Upper lobe of left lung (tissue), 6 donors: Measurements from ENCODE around the gene MRPS33. TPM values are rescaled to one million over a fixed set of nuclear protein-coding genes. Genes with fewer than 3 reads are reported as not detected.

ENCODE experiments used
- ATAC-seq, 2 donors: fragments of 200-7000 bp; cut with Tn5 transposase; one replicate each; pipeline ENCODE4 v1.9.1; 2022; ENCODE audit warnings: mild to moderate bottlenecking in 2 of 2, moderate library complexity in 2 of 2; ENCODE audit not compliant: low FRiP score in 2 of 2
- DNase-seq, 2 donors: peaks; one replicate each; pipeline ENCODE4 v3.0.0-alpha.2; 2019 to 2020
- H3K27ac ChIP-seq, 4 donors: fragments of 200-600 bp; sonication (generic); one replicate each; pipeline ENCODE4 v1.5.1; 2016 to 2019
- H3K27me3 ChIP-seq, 4 donors: fragments of 200-600 bp; sonication (generic); one replicate each; pipeline ENCODE4 v1.5.1; 2017 to 2019
- H3K36me3 ChIP-seq, 4 donors: fragments of 200-600 bp; sonication (generic); one replicate each; pipeline ENCODE4 v1.5.1; 2016 to 2019
- H3K4me1 ChIP-seq, 4 donors: fragments of 200-600 bp; sonication (generic); one replicate each; pipeline ENCODE4 v1.5.1; 2018 to 2019
- H3K4me3 ChIP-seq, 4 donors: fragments of 200-600 bp; sonication (generic); one replicate each; pipeline ENCODE4 v1.5.1; 2017 to 2019; ENCODE audit warnings: mild to moderate bottlenecking in 2 of 4, moderate library complexity in 1 of 4
- H3K9me3 ChIP-seq, 4 donors: fragments of 200-600 bp; sonication (generic); one replicate each; pipeline ENCODE4 v1.5.1; 2018 to 2019
- EP300 ChIP-seq, 4 donors: sonication (generic); formaldehyde crosslinking; IDR thresholded peaks; one replicate each; pipeline ENCODE4 v1.5.1; 2017; ENCODE audit warnings: antibody characterized with exemption in 4 of 4, control low read depth in 2 of 4
- POLR2A ChIP-seq, 4 donors: fragments of 450-650 bp; IDR thresholded peaks; one replicate each; pipeline ENCODE4 v1.5.1; 2016 to 2017; ENCODE audit warnings: antibody characterized with exemption in 4 of 4, mild to moderate bottlenecking in 2 of 4
- POLR2AphosphoS5 ChIP-seq, 2 donors: sonication (generic); formaldehyde crosslinking; IDR thresholded peaks; one replicate each; pipeline ENCODE4 v1.5.1; 2017; ENCODE audit warnings: antibody characterized with exemption in 2 of 2
- WGBS, 2 donors: methylation state at CpG; one replicate each; pipeline ENCODE4 v1.1.5; 2017 to 2018; 5-methylcytosine and 5-hydroxymethylcytosine counted together
- total RNA-seq, 6 donors: library from RNA; depleted of rRNA in 4 of 6; stranded (reverse); fragments of >200 nt in 4 of 6; gene quantifications; one replicate each; pipeline versions ENCODE4 v1.1.0 to v1.2.1, GENCODE V29; 2016 to 2021
- TF ChIP-seq, protein P1 (sequence below), 6 experiments: fragments of 450-650 bp in 4 of 6; fragments of 200-600 bp in 2 of 6; sonication (generic) in 2 of 6; IDR thresholded peaks; one replicate each; pipeline ENCODE4 v1.5.1; 2016 to 2019; ENCODE audit warnings: antibody characterized with exemption in 6 of 6
- donor health status: DM: no; HTN: no; CAD: no; lungs with moderate emphysema.
- donor health status: DM: no; HTN: yes; CAD: no; lungs with severe emphysema.

Gene MRPS33
- total RNA-seq, 6 donors from 2014 or later, result under 0.01 to 32.7 (median 18.1) TPM

DNA sequence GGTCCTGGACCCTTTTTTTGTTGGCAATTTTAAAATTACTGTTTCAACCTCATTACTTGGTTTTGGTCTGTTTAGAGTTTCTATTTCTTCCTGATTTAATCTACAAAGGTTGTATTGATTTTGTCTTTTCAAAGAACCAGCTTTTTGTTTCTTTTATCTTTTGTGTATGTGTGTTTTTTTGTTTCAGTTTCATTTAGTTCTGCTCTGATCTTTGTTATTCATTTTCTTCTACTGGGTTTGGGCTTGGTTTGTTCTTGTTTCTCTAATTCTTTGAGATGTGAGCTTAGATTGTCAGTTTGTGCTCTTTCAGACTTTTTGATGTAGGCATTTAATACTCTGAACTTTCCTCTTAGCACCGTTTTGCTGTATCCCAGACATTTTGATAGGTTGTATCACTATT lies 8.5 kb upstream of the MRPS33 start:
- DNase-seq (no peak), ATAC-seq (no peak)
- H3K27me3 ChIP-seq, result no peaks in the 10 kb centered on the region
- H3K4me1 ChIP-seq, result no peaks in the 10 kb centered on the region
- no peaks in the 10 kb centered on the region for H3K36me3 ChIP-seq
- TF ChIP-seq POLR2AphosphoS5 (IDR thresholded peaks at IDR 0.05) (no peak), EP300 (IDR thresholded peaks at IDR 0.05) (no peak), POLR2A (IDR thresholded peaks at IDR 0.05) (no peak)
- TF ChIP-seq, protein P1, sequence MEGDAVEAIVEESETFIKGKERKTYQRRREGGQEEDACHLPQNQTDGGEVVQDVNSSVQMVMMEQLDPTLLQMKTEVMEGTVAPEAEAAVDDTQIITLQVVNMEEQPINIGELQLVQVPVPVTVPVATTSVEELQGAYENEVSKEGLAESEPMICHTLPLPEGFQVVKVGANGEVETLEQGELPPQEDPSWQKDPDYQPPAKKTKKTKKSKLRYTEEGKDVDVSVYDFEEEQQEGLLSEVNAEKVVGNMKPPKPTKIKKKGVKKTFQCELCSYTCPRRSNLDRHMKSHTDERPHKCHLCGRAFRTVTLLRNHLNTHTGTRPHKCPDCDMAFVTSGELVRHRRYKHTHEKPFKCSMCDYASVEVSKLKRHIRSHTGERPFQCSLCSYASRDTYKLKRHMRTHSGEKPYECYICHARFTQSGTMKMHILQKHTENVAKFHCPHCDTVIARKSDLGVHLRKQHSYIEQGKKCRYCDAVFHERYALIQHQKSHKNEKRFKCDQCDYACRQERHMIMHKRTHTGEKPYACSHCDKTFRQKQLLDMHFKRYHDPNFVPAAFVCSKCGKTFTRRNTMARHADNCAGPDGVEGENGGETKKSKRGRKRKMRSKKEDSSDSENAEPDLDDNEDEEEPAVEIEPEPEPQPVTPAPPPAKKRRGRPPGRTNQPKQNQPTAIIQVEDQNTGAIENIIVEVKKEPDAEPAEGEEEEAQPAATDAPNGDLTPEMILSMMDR (IDR thresholded peaks at IDR 0.05), result no peak
- H3K9me3 ChIP-seq, result peaks cover 0 to 9% (median 8%) of the 10 kb centered on the region in 4 donors
- H3K27ac ChIP-seq, result no peak overlapping the region
- 78 to 81% methylated on average over 1 of the region's 1 CpG for WGBS, 2 donors
- no peak overlapping the region for H3K4me3 ChIP-seq

DNA sequence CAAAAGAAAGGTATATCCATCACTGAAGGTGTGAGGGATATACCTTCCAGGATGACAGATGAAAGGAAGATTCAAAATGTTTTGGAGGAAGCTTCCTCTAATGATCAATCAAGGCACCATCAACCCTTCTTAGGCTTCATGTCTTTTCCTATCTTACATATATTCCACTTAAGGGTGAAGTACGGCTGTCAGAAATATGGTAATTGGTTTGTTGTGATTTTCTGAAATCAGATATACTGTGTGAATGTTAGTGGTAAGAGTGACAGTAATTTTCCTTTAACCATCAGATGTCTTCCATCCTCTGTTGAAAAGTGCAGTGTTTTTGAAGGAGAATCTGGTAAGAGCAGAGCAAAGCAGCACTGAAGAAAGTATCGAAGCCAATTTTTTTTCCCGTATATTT lies 2.8 kb upstream of the MRPS33 start:
- no peaks in the 10 kb centered on the region for H3K36me3 ChIP-seq
- H3K4me1 ChIP-seq, result peaks cover 11 to 15% (median 13%) of the 10 kb centered on the region in 4 donors
- WGBS, 2 donors, result 88 to 89% methylated on average over 3 of the region's 3 CpGs

DNA sequence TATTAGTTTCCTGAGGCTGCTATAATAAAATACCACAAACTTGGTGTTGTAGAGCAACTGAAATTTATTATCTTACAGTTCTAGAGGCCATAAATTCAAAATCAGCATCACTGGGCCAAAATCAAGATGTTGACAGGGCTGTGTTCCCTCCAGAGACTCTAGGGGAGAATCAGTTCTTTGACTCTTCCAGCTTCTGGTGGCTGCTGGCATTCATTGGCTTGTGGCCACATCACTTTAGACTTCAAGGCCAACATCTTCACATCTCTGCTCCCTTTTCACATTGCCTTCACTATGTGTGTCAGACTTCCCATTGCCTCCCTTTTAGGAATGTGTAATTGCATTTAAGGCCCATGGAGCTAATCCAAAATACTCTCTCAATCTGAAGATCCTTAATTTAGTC lies 1.6 kb upstream of the MRPS33 start:
- no peak overlapping the region for H3K27ac ChIP-seq
- peaks cover 11 to 15% (median 13%) of the 10 kb centered on the region in 4 donors for H3K4me1 ChIP-seq
- TF ChIP-seq POLR2A (IDR thresholded peaks at IDR 0.05) (no peak), EP300 (IDR thresholded peaks at IDR 0.05) (no peak), POLR2AphosphoS5 (IDR thresholded peaks at IDR 0.05) (no peak)
- TF ChIP-seq, protein P1 (IDR thresholded peaks at IDR 0.05), result no peak
- ATAC-seq, result no peak
- H3K27me3 ChIP-seq, result no peaks in the 10 kb centered on the region
- no peak for DNase-seq
- no peaks in the 10 kb centered on the region for H3K36me3 ChIP-seq
- H3K9me3 ChIP-seq, result no peaks in the 10 kb centered on the region
- no peak overlapping the region for H3K4me3 ChIP-seq

More for the DNA sequence above, 2.8 kb upstream of the MRPS33 start:
- Histone ChIP-seq H3K9me3 (no peaks in the 10 kb centered on the region), H3K27me3 (no peaks in the 10 kb centered on the region), H3K4me3 (no peak overlapping the region), H3K27ac (no peak overlapping the region)
- DNase-seq, result no peak
- TF ChIP-seq, protein P1 (IDR thresholded peaks at IDR 0.05), result no peak
- TF ChIP-seq POLR2A (IDR thresholded peaks at IDR 0.05) (no peak), POLR2AphosphoS5 (IDR thresholded peaks at IDR 0.05) (no peak), EP300 (IDR thresholded peaks at IDR 0.05) (no peak)
- ATAC-seq, result no peak

DNA sequence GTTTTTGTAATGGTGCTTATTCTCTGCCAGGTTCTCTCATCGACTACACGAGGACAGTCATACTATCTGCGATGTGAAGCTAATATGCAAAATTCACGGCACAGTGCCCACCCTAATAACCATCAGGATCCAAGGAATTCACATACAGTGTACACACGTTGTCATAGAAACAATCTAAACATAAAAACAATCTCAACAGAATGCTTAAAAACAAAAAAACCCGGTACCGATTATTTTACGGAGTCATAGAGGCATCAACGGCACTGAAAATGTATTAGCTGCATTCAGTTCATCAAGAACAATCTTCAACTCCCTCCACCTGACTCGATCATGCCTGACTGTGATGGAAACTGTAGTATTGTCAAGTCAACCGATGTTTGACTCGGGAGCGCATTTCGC lies 628 bp downstream of the MRPS33 start:
- H3K27ac ChIP-seq, result peak overlapping the region; percentile 80 to 88 (median 83)
- peak in 1 of 2 donors; percentile 4 for ATAC-seq
- H3K9me3 ChIP-seq, result no peaks in the 10 kb centered on the region
- DNase-seq, result no peak
- peak overlapping the region; percentile 18 to 85 (median 58) for H3K4me3 ChIP-seq
- WGBS, 2 donors, result 4 to 6% methylated on average over 14 of the region's 14 CpGs
- H3K27me3 ChIP-seq, result no peaks in the 10 kb centered on the region
- peaks cover 0 to 11% (median 5%) of the 10 kb centered on the region in 4 donors for H3K36me3 ChIP-seq
- no peak for TF ChIP-seq POLR2AphosphoS5 (IDR thresholded peaks at IDR 0.05)
- no peak for TF ChIP-seq POLR2A (IDR thresholded peaks at IDR 0.05)
- no peak for TF ChIP-seq EP300 (IDR thresholded peaks at IDR 0.05)
- TF ChIP-seq, protein P1 (IDR thresholded peaks at IDR 0.05), result no peak
- peaks cover 11 to 15% (median 13%) of the 10 kb centered on the region in 4 donors for H3K4me1 ChIP-seq

DNA sequence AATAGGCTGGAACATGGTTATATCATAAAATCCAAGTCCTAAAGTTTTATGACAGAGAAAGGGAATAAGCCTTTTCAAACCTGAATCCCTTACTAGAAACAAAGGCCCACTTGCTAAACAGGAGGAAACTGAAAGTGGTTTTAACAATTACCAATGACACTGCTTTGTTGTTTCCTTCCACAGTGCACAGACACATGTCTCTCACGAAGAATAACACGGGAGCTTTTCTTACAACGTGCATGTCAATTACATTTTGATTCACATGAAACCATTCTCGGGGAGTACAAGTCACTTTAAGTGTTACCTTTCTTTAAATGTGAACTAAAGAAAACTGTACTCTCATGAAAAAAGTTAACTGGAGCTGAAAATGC lies 1.4 kb downstream of the MRPS33 start:
- no peak overlapping the region for H3K4me3 ChIP-seq
- WGBS, 2 donors, result 48 to 61% methylated on average over 4 of the region's 4 CpGs

More for the DNA sequence above, 1.4 kb downstream of the MRPS33 start:
- H3K36me3 ChIP-seq, result peaks cover 0 to 17% (median 5%) of the 10 kb centered on the region in 4 donors
- H3K9me3 ChIP-seq, result no peaks in the 10 kb centered on the region
- DNase-seq, result no peak
- H3K27me3 ChIP-seq, result no peaks in the 10 kb centered on the region
- no peak for ATAC-seq
- TF ChIP-seq EP300 (IDR thresholded peaks at IDR 0.05), result no peak
- no peak for TF ChIP-seq POLR2AphosphoS5 (IDR thresholded peaks at IDR 0.05)
- no peak for TF ChIP-seq POLR2A (IDR thresholded peaks at IDR 0.05)
- TF ChIP-seq, protein P1 (IDR thresholded peaks at IDR 0.05), result no peak
- H3K27ac ChIP-seq, result no peak overlapping the region
- peaks cover 11 to 15% (median 13%) of the 10 kb centered on the region in 4 donors for H3K4me1 ChIP-seq
